Measurements from ENCODE around the gene M1AP. TPM values are rescaled to one million over a fixed set of nuclear protein-coding genes. Genes with fewer than 3 reads are reported as not detected.
A peak's percentile ranks its signal among the peaks of the same experiment; 100 is the strongest.

The M1AP gene
- total RNA-seq (ENCODE audit: low replicate concordance), result 0.24 and 0.71 TPM in 2 replicates
- long read RNA-seq, partial matches to known transcripts, result 0 of 1 reads
- long read RNA-seq, other reads (novel, unspliced or antisense), result 0 of 1 reads

- no peak for TF ChIP-seq CTCF (conservative IDR thresholded peaks at IDR 0.05)
- H3K36me3 Mint-ChIP-seq, result peaks cover 4% of the 10 kb centered on the region
- H3K9me3 Mint-ChIP-seq, result peaks cover 5% of the 10 kb centered on the region
- H3K4me1 Mint-ChIP-seq (ENCODE audit: unreplicated experiment), result peaks cover 18% of the 10 kb centered on the region
- peaks cover 28% of the 10 kb centered on the region for H3K27me3 Mint-ChIP-seq
- no peak within 1 kb of the TSS for H3K27ac Mint-ChIP-seq
- DNase-seq (ENCODE audit: extremely low spot score, unreplicated experiment), result no peak
- H3K4me3 Mint-ChIP-seq, result peak within 1 kb of the TSS; percentile 71
These were observed at the start of gene M1AP for GRCh38 chr2:74648009-74648443. Gene M1AP, minus strand, starts transcription at chr2:74648330. Its CDS starts 8,055 bp downstream, at chr2:74640275.

- H3K27me3 Mint-ChIP-seq, result peaks cover 33% of the 10 kb centered on the region
- DNase-seq (ENCODE audit: extremely low spot score, unreplicated experiment), result no peak
- TF ChIP-seq CTCF (conservative IDR thresholded peaks at IDR 0.05), result no peak
- H3K4me3 Mint-ChIP-seq, result no peak overlapping the region
- no peak overlapping the region for H3K27ac Mint-ChIP-seq
- peaks cover 5% of the 10 kb centered on the region for H3K9me3 Mint-ChIP-seq
- no peaks in the 10 kb centered on the region for H3K4me1 Mint-ChIP-seq (ENCODE audit: unreplicated experiment)
- H3K36me3 Mint-ChIP-seq, result no peaks in the 10 kb centered on the region
These were observed 48.7 kb upstream of the M1AP start for GRCh38 chr2:74696829-74697228.

- Mint-ChIP-seq H3K27ac (no peak overlapping the region), H3K4me1 (ENCODE audit: unreplicated experiment) (no peaks in the 10 kb centered on the region), H3K27me3 (peaks cover 27% of the 10 kb centered on the region), H3K4me3 (no peak overlapping the region), H3K36me3 (no peaks in the 10 kb centered on the region), H3K9me3 (peaks cover 5% of the 10 kb centered on the region)
- no peak for DNase-seq (ENCODE audit: extremely low spot score, unreplicated experiment)
- no peak for TF ChIP-seq CTCF (conservative IDR thresholded peaks at IDR 0.05)
These were observed 47.5 kb upstream of the M1AP start for GRCh38 chr2:74695663-74696062.

- Mint-ChIP-seq H3K9me3 (no peaks in the 10 kb centered on the region), H3K4me3 (no peak overlapping the region), H3K4me1 (ENCODE audit: unreplicated experiment) (no peaks in the 10 kb centered on the region), H3K27ac (no peak overlapping the region), H3K27me3 (peaks cover 21% of the 10 kb centered on the region), H3K36me3 (no peaks in the 10 kb centered on the region)
- no peak for TF ChIP-seq CTCF (conservative IDR thresholded peaks at IDR 0.05)
- DNase-seq (ENCODE audit: extremely low spot score, unreplicated experiment), result no peak
These were observed 46.2 kb upstream of the M1AP start for GRCh38 chr2:74694281-74694680.

- no peak for TF ChIP-seq CTCF (conservative IDR thresholded peaks at IDR 0.05)
- no peaks in the 10 kb centered on the region for H3K36me3 Mint-ChIP-seq
These were observed 45.5 kb upstream of the M1AP start for GRCh38 chr2:74693668-74694067.

GRCh38 chr2:74693213-74693612, 45.1 kb upstream of the M1AP start:
- Mint-ChIP-seq H3K27me3 (peaks cover 19% of the 10 kb centered on the region), H3K4me3 (no peak overlapping the region)

More at GRCh38 chr2:74693668-74694067, 45.5 kb upstream of the M1AP start:
- no peaks in the 10 kb centered on the region for H3K4me1 Mint-ChIP-seq (ENCODE audit: unreplicated experiment)
- H3K4me3 Mint-ChIP-seq, result no peak overlapping the region
- no peaks in the 10 kb centered on the region for H3K9me3 Mint-ChIP-seq
- peaks cover 19% of the 10 kb centered on the region for H3K27me3 Mint-ChIP-seq
- DNase-seq (ENCODE audit: extremely low spot score, unreplicated experiment), result no peak
- no peak overlapping the region for H3K27ac Mint-ChIP-seq

More at GRCh38 chr2:74693213-74693612, 45.1 kb upstream of the M1AP start:
- TF ChIP-seq CTCF (conservative IDR thresholded peaks at IDR 0.05), result no peak
- Mint-ChIP-seq H3K4me1 (ENCODE audit: unreplicated experiment) (no peaks in the 10 kb centered on the region), H3K9me3 (no peaks in the 10 kb centered on the region), H3K27ac (no peak overlapping the region), H3K36me3 (no peaks in the 10 kb centered on the region)
- no peak for DNase-seq (ENCODE audit: extremely low spot score, unreplicated experiment)
